Esophagus squamous epithelium (tissue), 5 donors: Measurements from ENCODE around the gene F11R. TPM values are rescaled to one million over a fixed set of nuclear protein-coding genes. Genes with fewer than 3 reads are reported as not detected.
A peak's percentile ranks its signal among the peaks of the same experiment; 100 is the strongest.

ENCODE experiments used
- DNase-seq: peaks from one replicate; lab custom pipeline; 2025; lab: John Stamatoyannopoulos, UW
- H3K27ac ChIP-seq, 4 donors: fragments of 200-600 bp; sonication (generic); one replicate each; pipeline ENCODE4 v1.5.1; 2016 to 2019; ENCODE audit warnings: mild to moderate bottlenecking in 1 of 4
- H3K27me3 ChIP-seq, 4 donors: fragments of 200-600 bp; sonication (generic); 1 replicate in 3 of 4; 2 replicates in 1 of 4; pipeline versions ENCODE4 v1.5.1 to v1.6.0; 2017 to 2021; ENCODE audit warnings: antibody characterized with exemption in 1 of 4
- H3K36me3 ChIP-seq, 3 donors: fragments of 200-600 bp; sonication (generic); one replicate each; pipeline ENCODE4 v1.5.1; 2016 to 2019
- H3K4me1 ChIP-seq, 3 donors: fragments of 200-600 bp; sonication (generic); one replicate each; pipeline ENCODE4 v1.5.1; 2017 to 2019
- H3K4me3 ChIP-seq, 4 donors: fragments of 200-600 bp; sonication (generic); 1 replicate in 3 of 4; 2 replicates in 1 of 4; pipeline ENCODE4 v1.5.1; 2016 to 2019; ENCODE audit warnings: mild to moderate bottlenecking in 2 of 4, moderate library complexity in 1 of 4
- H3K9me3 ChIP-seq, 3 donors: fragments of 200-600 bp; sonication (generic); one replicate each; pipeline ENCODE4 v1.5.1; 2016 to 2019
- CTCF ChIP-seq, 6 experiments: fragments of 450-650 bp in 4 of 6; fragments of 200-600 bp in 2 of 6; sonication (generic) in 2 of 6; IDR thresholded peaks; one replicate each; pipeline ENCODE4 v1.5.1; 2016 to 2019; ENCODE audit warnings: antibody characterized with exemption in 6 of 6, mild to moderate bottlenecking in 4 of 6, moderate library complexity in 4 of 6
- POLR2A ChIP-seq, 4 donors: fragments of 450-650 bp; IDR thresholded peaks; one replicate each; pipeline ENCODE4 v1.6.1; 2017; ENCODE audit warnings: antibody characterized with exemption in 4 of 4, mild to moderate bottlenecking in 4 of 4, moderate library complexity in 3 of 4
- WGBS, 2 donors: methylation state at CpG; one replicate each; pipeline ENCODE4 v1.1.5; 2018; 5-methylcytosine and 5-hydroxymethylcytosine counted together
- intact Hi-C: fragments of 100-400 bp; cut with DNase I; formaldehyde crosslinking; loops from one replicate; pipeline ENCODE4 v1.15.0; 2022
- total RNA-seq, 4 donors: library from RNA; depleted of rRNA; stranded (reverse); fragments of >200 nt; gene quantifications; one replicate each; pipeline ENCODE4 v1.1.0, GENCODE V29; 2016
- donor health status: DM: yes; HTN: yes; CAD: no.

F11R gene
- total RNA-seq, 4 donors from 2014 or later, result 84.9 to 108 (median 94.2) TPM

- H3K36me3 ChIP-seq, result peaks cover 0 to 91% (median 27%) of the 10 kb centered on the region in 3 donors
- intact Hi-C loops, result no loop called here
- no peak for DNase-seq
- no peaks in the 10 kb centered on the region for H3K4me1 ChIP-seq
- TF ChIP-seq CTCF (IDR thresholded peaks at IDR 0.05), result no peak
- TF ChIP-seq POLR2A (IDR thresholded peaks at IDR 0.05), result no peak
- no peak overlapping the region for H3K4me3 ChIP-seq
- no peaks in the 10 kb centered on the region for H3K9me3 ChIP-seq
- WGBS, 2 donors, result 86 to 87% methylated on average over 1 to 4 of the region's 4 CpGs
- peaks cover 0 to 25% (median 0%) of the 10 kb centered on the region in 4 donors for H3K27me3 ChIP-seq
- no peak overlapping the region for H3K27ac ChIP-seq
These were observed 33.3 kb upstream of the F11R start for GRCh38 chr1:161054232-161054631.

GRCh38 chr1:161052899-161053298 lies 31.9 kb upstream of the F11R start:
- intact Hi-C loops, result no loop called here
- TF ChIP-seq POLR2A (IDR thresholded peaks at IDR 0.05), result no peak
- peaks cover 0 to under 1% (median 0%) of the 10 kb centered on the region in 3 donors for H3K4me1 ChIP-seq
- no peaks in the 10 kb centered on the region for H3K9me3 ChIP-seq
- H3K27me3 ChIP-seq, result peaks cover 0 to 25% (median 0%) of the 10 kb centered on the region in 4 donors
- DNase-seq, result no peak
- 70 to 76% methylated on average over 2 to 3 of the region's 3 CpGs for WGBS, 2 donors
- peaks cover 0 to 95% (median 27%) of the 10 kb centered on the region in 3 donors for H3K36me3 ChIP-seq
- no peak overlapping the region for H3K27ac ChIP-seq
- no peak overlapping the region for H3K4me3 ChIP-seq

GRCh38 chr1:161051219-161051618 lies 30.3 kb upstream of the F11R start:
- Histone ChIP-seq H3K27ac (no peak overlapping the region), H3K27me3 (peaks cover 0 to 21% (median 0%) of the 10 kb centered on the region in 4 donors), H3K9me3 (no peaks in the 10 kb centered on the region), H3K36me3 (peaks cover 0 to 81% (median 32%) of the 10 kb centered on the region in 3 donors), H3K4me1 (peaks cover 0 to 17% (median 0%) of the 10 kb centered on the region in 3 donors), H3K4me3 (no peak overlapping the region)
- intact Hi-C loops, result no loop called here
- no peak for TF ChIP-seq POLR2A (IDR thresholded peaks at IDR 0.05)
- no peak for TF ChIP-seq CTCF (IDR thresholded peaks at IDR 0.05)
- no peak for DNase-seq
- WGBS, 2 donors, result 90 to 96% methylated on average over 4 to 10 of the region's 10 CpGs

- no peak for TF ChIP-seq POLR2A (IDR thresholded peaks at IDR 0.05)
- TF ChIP-seq CTCF (IDR thresholded peaks at IDR 0.05), result no peak
- no peaks in the 10 kb centered on the region for H3K9me3 ChIP-seq
- H3K27ac ChIP-seq, result no peak overlapping the region
- peaks cover 3 to 26% (median 5%) of the 10 kb centered on the region in 3 donors for H3K4me1 ChIP-seq
- no peak for DNase-seq
- no peak overlapping the region for H3K4me3 ChIP-seq
- intact Hi-C loops, result no loop called here
- peaks cover 0 to 3% (median 0%) of the 10 kb centered on the region in 4 donors for H3K27me3 ChIP-seq
- peaks cover 0 to 65% (median 26%) of the 10 kb centered on the region in 3 donors for H3K36me3 ChIP-seq
- whole genome bisulfite sequencing, 2 donors, result 80 to 100% methylated on average over 1 of the region's 5 CpGs
These were observed 28.2 kb upstream of the F11R start for GRCh38 chr1:161048949-161049722.

- Histone ChIP-seq H3K4me3 (no peak overlapping the region), H3K36me3 (peaks cover 0 to 58% (median 14%) of the 10 kb centered on the region in 3 donors), H3K4me1 (peaks cover 7 to 37% (median 11%) of the 10 kb centered on the region in 3 donors), H3K27ac (peak overlapping the region; percentile 5 to 99 (median 76)), H3K27me3 (no peaks in the 10 kb centered on the region), H3K9me3 (no peaks in the 10 kb centered on the region)
- intact Hi-C loops, result no loop called here
- no peak for TF ChIP-seq POLR2A (IDR thresholded peaks at IDR 0.05)
- WGBS, 2 donors, result 87 to 100% methylated on average over 2 to 5 of the region's 18 CpGs
- no peak for DNase-seq
These were observed 26.8 kb upstream of the F11R start for GRCh38 chr1:161047436-161048420.
